Activated naive CD4-positive, alpha-beta T cell treated with anti-CD3 and anti-CD28 coated beads, Interleukin-2, amount 10 ng/mL, durations not matched to agents 7 days and 5 days (primary cell): ENCODE measurements around the gene ACAN.

Experiments
- CTCF ChIA-PET: fragments of 350-600 bp; sonication (Branson Sonifier 250); formaldehyde crosslinking; loops from one replicate; lab custom pipeline; 2021; ENCODE audit warnings: antibody characterized with exemption; lab: Charles Lee
- DNase-seq: peaks from one replicate; pipeline ENCODE4 v3.0.0-alpha.2; 2020
- H3K27ac Mint-ChIP-seq: one replicate; pipeline ENCODE4 v1.8.0; 2021; ENCODE audit warnings: mild to moderate bottlenecking, moderate library complexity, mixed read lengths
- H3K27me3 Mint-ChIP-seq: one replicate; pipeline ENCODE4 v1.8.0; 2021; ENCODE audit warnings: mild to moderate bottlenecking, mixed read lengths
- H3K36me3 Mint-ChIP-seq: one replicate; pipeline ENCODE4 v1.8.0; 2021; ENCODE audit warnings: mixed read lengths
- H3K4me1 Mint-ChIP-seq: one replicate; pipeline ENCODE4 v1.8.0; 2021; ENCODE audit warnings: mixed read lengths
- H3K4me3 Mint-ChIP-seq: one replicate; pipeline ENCODE4 v1.8.0; 2021; ENCODE audit warnings: mild to moderate bottlenecking, moderate library complexity, mixed read lengths
- H3K9me3 Mint-ChIP-seq: one replicate; pipeline ENCODE4 v1.8.0; 2021; ENCODE audit warnings: mixed read lengths

The ACAN gene

GRCh38 chr15:88813960-88814359 lies 10.7 kb downstream of the ACAN start:
- DNase-seq, result no peak
- CTCF ChIA-PET, result no interaction called here
- Mint-ChIP-seq H3K36me3 (no peaks in the 10 kb centered on the region), H3K4me1 (no peaks in the 10 kb centered on the region), H3K27me3 (peaks cover 60% of the 10 kb centered on the region), H3K27ac (no peak overlapping the region), H3K9me3 (no peaks in the 10 kb centered on the region), H3K4me3 (no peak overlapping the region)

- Mint-ChIP-seq H3K4me1 (no peaks in the 10 kb centered on the region), H3K36me3 (no peaks in the 10 kb centered on the region), H3K27ac (no peak overlapping the region), H3K9me3 (no peaks in the 10 kb centered on the region), H3K27me3 (peaks cover 59% of the 10 kb centered on the region), H3K4me3 (no peak overlapping the region)
- CTCF ChIA-PET, result no interaction called here
- DNase-seq, result no peak
Observed at GRCh38 chr15:88814393-88814792, 11.2 kb downstream of the ACAN start.

GRCh38 chr15:88818920-88819319 lies 15.7 kb downstream of the ACAN start:
- no peak overlapping the region for H3K4me3 Mint-ChIP-seq
- H3K27me3 Mint-ChIP-seq, result peaks cover 50% of the 10 kb centered on the region
- H3K4me1 Mint-ChIP-seq, result no peaks in the 10 kb centered on the region
- DNase-seq, result no peak
- no peaks in the 10 kb centered on the region for H3K36me3 Mint-ChIP-seq
- CTCF ChIA-PET, result no interaction called here
- no peaks in the 10 kb centered on the region for H3K9me3 Mint-ChIP-seq
- H3K27ac Mint-ChIP-seq, result no peak overlapping the region

GRCh38 chr15:88821993-88822392 lies 18.8 kb downstream of the ACAN start:
- CTCF ChIA-PET, result no interaction called here
- Mint-ChIP-seq H3K27ac (no peak overlapping the region), H3K9me3 (no peaks in the 10 kb centered on the region)

GRCh38 chr15:88828791-88829190 lies 25.6 kb downstream of the ACAN start:
- no peak for DNase-seq
- Mint-ChIP-seq H3K27me3 (peaks cover 9% of the 10 kb centered on the region), H3K36me3 (no peaks in the 10 kb centered on the region), H3K4me3 (no peak overlapping the region), H3K4me1 (no peaks in the 10 kb centered on the region), H3K9me3 (no peaks in the 10 kb centered on the region), H3K27ac (no peak overlapping the region)
- CTCF ChIA-PET, result no interaction called here

More at GRCh38 chr15:88821993-88822392, 18.8 kb downstream of the ACAN start:
- Mint-ChIP-seq H3K4me3 (no peak overlapping the region), H3K4me1 (no peaks in the 10 kb centered on the region), H3K36me3 (no peaks in the 10 kb centered on the region), H3K27me3 (peaks cover 33% of the 10 kb centered on the region)
- no peak for DNase-seq

GRCh38 chr15:88830016-88830415 lies 26.8 kb downstream of the ACAN start:
- Mint-ChIP-seq H3K27ac (no peak overlapping the region), H3K36me3 (no peaks in the 10 kb centered on the region), H3K4me3 (no peak overlapping the region), H3K9me3 (no peaks in the 10 kb centered on the region), H3K27me3 (peaks cover 8% of the 10 kb centered on the region), H3K4me1 (no peaks in the 10 kb centered on the region)
- CTCF ChIA-PET, result no interaction called here
- DNase-seq, result no peak

- no peak for DNase-seq
- H3K27me3 Mint-ChIP-seq, result peaks cover 4% of the 10 kb centered on the region
- no peaks in the 10 kb centered on the region for H3K36me3 Mint-ChIP-seq
- H3K9me3 Mint-ChIP-seq, result no peaks in the 10 kb centered on the region
- CTCF ChIA-PET, result interaction anchor here (0.8 to 1.8 kb wide), 3 partner anchors 10 to 208 kb away, joined by 3 to 6 read pairs (median 4); partner anchors contain the start of gene ISG20
- H3K27ac Mint-ChIP-seq, result no peak overlapping the region
- no peak overlapping the region for H3K4me3 Mint-ChIP-seq
- no peaks in the 10 kb centered on the region for H3K4me1 Mint-ChIP-seq
Observed at GRCh38 chr15:88832820-88833730, 29.8 kb downstream of the ACAN start.

- no peaks in the 10 kb centered on the region for H3K4me1 Mint-ChIP-seq
- no peak overlapping the region for H3K27ac Mint-ChIP-seq
- no peaks in the 10 kb centered on the region for H3K36me3 Mint-ChIP-seq
- no peak for DNase-seq
- H3K4me3 Mint-ChIP-seq, result no peak overlapping the region
- no peaks in the 10 kb centered on the region for H3K27me3 Mint-ChIP-seq
- CTCF ChIA-PET, result interaction anchor here (1.2 to 1.8 kb wide), 4 partner anchors 10 to 209 kb away, joined by 4 to 9 read pairs (median 6); no protein-coding TSS in a partner anchor
- H3K9me3 Mint-ChIP-seq, result no peaks in the 10 kb centered on the region
Observed at GRCh38 chr15:88833731-88834100, 30.5 kb downstream of the ACAN start.

- Mint-ChIP-seq H3K9me3 (no peaks in the 10 kb centered on the region), H3K27me3 (no peaks in the 10 kb centered on the region), H3K36me3 (no peaks in the 10 kb centered on the region), H3K4me1 (no peaks in the 10 kb centered on the region), H3K27ac (no peak overlapping the region), H3K4me3 (no peak overlapping the region)
- DNase-seq, result peak; percentile 40
- CTCF ChIA-PET, result interaction anchor here (0.6 to 1.8 kb wide), 4 partner anchors 10 to 570 kb away, joined by 4 to 9 read pairs (median 5); no protein-coding TSS in a partner anchor
Observed at GRCh38 chr15:88834211-88834812, 31.1 kb downstream of the ACAN start.

GRCh38 chr15:88835119-88835518 lies 31.9 kb downstream of the ACAN start:
- H3K4me3 Mint-ChIP-seq, result no peak overlapping the region
- no peaks in the 10 kb centered on the region for H3K36me3 Mint-ChIP-seq
- H3K27ac Mint-ChIP-seq, result no peak overlapping the region
- no peak for DNase-seq
- H3K9me3 Mint-ChIP-seq, result no peaks in the 10 kb centered on the region
- H3K4me1 Mint-ChIP-seq, result no peaks in the 10 kb centered on the region
- H3K27me3 Mint-ChIP-seq, result no peaks in the 10 kb centered on the region
- CTCF ChIA-PET, result interaction anchor here (1.6 to 1.8 kb wide), 2 partner anchors 9 to 211 kb away, joined by 6 to 9 read pairs; no protein-coding TSS in a partner anchor

GRCh38 chr15:88835646-88836045 lies 32.4 kb downstream of the ACAN start:
- CTCF ChIA-PET, result interaction anchor here (1.8 kb wide), 1 partner anchor 211 kb away, joined by 9 read pairs; no protein-coding TSS in a partner anchor
- no peaks in the 10 kb centered on the region for H3K36me3 Mint-ChIP-seq
- no peaks in the 10 kb centered on the region for H3K9me3 Mint-ChIP-seq
- no peak for DNase-seq
- H3K27ac Mint-ChIP-seq, result no peak overlapping the region
- H3K4me3 Mint-ChIP-seq, result no peak overlapping the region
- no peaks in the 10 kb centered on the region for H3K27me3 Mint-ChIP-seq
- no peaks in the 10 kb centered on the region for H3K4me1 Mint-ChIP-seq

- H3K36me3 Mint-ChIP-seq, result no peaks in the 10 kb centered on the region
- H3K9me3 Mint-ChIP-seq, result no peaks in the 10 kb centered on the region
- no peak overlapping the region for H3K27ac Mint-ChIP-seq
- no peaks in the 10 kb centered on the region for H3K27me3 Mint-ChIP-seq
- H3K4me3 Mint-ChIP-seq, result no peak overlapping the region
- no peak for DNase-seq
- CTCF ChIA-PET, result no interaction called here
- no peaks in the 10 kb centered on the region for H3K4me1 Mint-ChIP-seq
Observed at GRCh38 chr15:88838667-88839066, 35.4 kb downstream of the ACAN start.

- no peak overlapping the region for H3K27ac Mint-ChIP-seq
- no peaks in the 10 kb centered on the region for H3K27me3 Mint-ChIP-seq
- no peak for DNase-seq
- H3K9me3 Mint-ChIP-seq, result no peaks in the 10 kb centered on the region
- CTCF ChIA-PET, result interaction anchor here (1.2 kb wide), 1 partner anchor 31 kb away, joined by 5 read pairs; no protein-coding TSS in a partner anchor
- H3K4me3 Mint-ChIP-seq, result no peak overlapping the region
- H3K4me1 Mint-ChIP-seq, result no peaks in the 10 kb centered on the region
- no peaks in the 10 kb centered on the region for H3K36me3 Mint-ChIP-seq
Observed at GRCh38 chr15:88839146-88839545, 35.9 kb downstream of the ACAN start.

- no peak overlapping the region for H3K27ac Mint-ChIP-seq
- no peak overlapping the region for H3K4me3 Mint-ChIP-seq
- CTCF ChIA-PET, result interaction anchor here (1.2 kb wide), 1 partner anchor 30 kb away, joined by 5 read pairs; no protein-coding TSS in a partner anchor
- H3K4me1 Mint-ChIP-seq, result no peaks in the 10 kb centered on the region
- H3K9me3 Mint-ChIP-seq, result no peaks in the 10 kb centered on the region
- no peak for DNase-seq
- no peaks in the 10 kb centered on the region for H3K36me3 Mint-ChIP-seq
- no peaks in the 10 kb centered on the region for H3K27me3 Mint-ChIP-seq
Observed at GRCh38 chr15:88839961-88840360, 36.7 kb downstream of the ACAN start.
